Measurements from ENCODE around the gene RAB27A. TPM values are rescaled to one million over a fixed set of nuclear protein-coding genes. Genes with fewer than 3 reads are reported as not detected.

RAB27A gene
- total RNA-seq, 2 donors from 2014 or later = 8.8 to 9.1 TPM

DNA sequence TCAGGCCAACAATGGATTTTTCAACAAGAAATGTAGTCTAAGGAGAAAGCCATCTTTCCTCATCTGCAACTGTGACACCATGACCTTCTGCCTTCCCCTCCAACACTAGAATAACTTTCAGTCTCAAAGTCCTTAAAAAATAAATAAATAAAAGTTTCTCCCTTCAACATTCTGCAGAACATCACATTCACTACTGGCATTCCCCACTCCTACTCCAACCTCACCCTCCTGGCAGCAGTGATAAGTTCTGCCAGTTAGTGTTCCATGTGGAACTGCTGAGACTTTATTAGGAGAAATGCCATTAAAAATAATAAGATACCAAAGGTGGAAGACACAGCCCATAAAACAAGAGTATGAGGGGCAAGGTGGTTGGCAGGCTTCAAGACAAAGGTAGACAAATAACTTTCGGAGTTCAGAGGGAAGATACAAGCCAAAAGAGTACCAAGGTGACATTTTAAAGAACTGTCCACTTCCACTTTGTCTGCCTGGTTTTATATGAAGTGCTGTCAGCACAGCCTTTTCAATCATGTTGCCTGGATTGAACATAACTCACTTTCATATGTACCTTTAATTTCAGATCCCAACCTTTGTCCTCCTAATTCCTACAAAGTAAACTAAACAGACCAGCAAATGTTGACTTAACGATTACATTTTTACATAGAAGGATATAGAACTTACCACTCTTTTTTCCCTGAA, 55.4 kb downstream of the RAB27A start:
- WGBS, 2 experiments (ENCODE audit: insufficient coverage in 1 of 2, insufficient read length in 1 of 2) = 96 to 100% methylated on average over 1 to 2 of the region's 2 CpGs
- no peak overlapping the region for H3K4me3 ChIP-seq (ENCODE audit: low read length)
- no peak for TF ChIP-seq CTCF (conservative IDR thresholded peaks at IDR 0.05)
- H3K9me3 Mint-ChIP-seq = no peaks in the 10 kb centered on the region
- H3K9ac ChIP-seq (ENCODE audit: extremely low read depth, low read length, poor library complexity, severe bottlenecking) = no peak overlapping the region
- no peaks in the 10 kb centered on the region for H3K36me3 ChIP-seq (ENCODE audit: control insufficient read depth, insufficient read depth, low read length)
- no peaks in the 10 kb centered on the region for H3K36me3 Mint-ChIP-seq (ENCODE audit: low read depth)
- no peaks in the 10 kb centered on the region for H3K27me3 Mint-ChIP-seq (ENCODE audit: insufficient read depth)
- H3K27ac Mint-ChIP-seq = no peak overlapping the region
- H3K4me1 ChIP-seq (ENCODE audit: control insufficient read depth, insufficient read depth, low read length) = no peaks in the 10 kb centered on the region
- no peaks in the 10 kb centered on the region for H3K9me3 ChIP-seq (ENCODE audit: control insufficient read depth, low read length)
- DNase-seq = no peak
- H3K4me3 Mint-ChIP-seq = no peak overlapping the region
- H3K27me3 ChIP-seq (ENCODE audit: control insufficient read depth, insufficient read depth, low read length, poor library complexity, severe bottlenecking) = no peaks in the 10 kb centered on the region
- H3K4me1 Mint-ChIP-seq = peaks cover 2% of the 10 kb centered on the region
- no peak overlapping the region for H3K27ac ChIP-seq (ENCODE audit: low read depth, low read length)

DNA sequence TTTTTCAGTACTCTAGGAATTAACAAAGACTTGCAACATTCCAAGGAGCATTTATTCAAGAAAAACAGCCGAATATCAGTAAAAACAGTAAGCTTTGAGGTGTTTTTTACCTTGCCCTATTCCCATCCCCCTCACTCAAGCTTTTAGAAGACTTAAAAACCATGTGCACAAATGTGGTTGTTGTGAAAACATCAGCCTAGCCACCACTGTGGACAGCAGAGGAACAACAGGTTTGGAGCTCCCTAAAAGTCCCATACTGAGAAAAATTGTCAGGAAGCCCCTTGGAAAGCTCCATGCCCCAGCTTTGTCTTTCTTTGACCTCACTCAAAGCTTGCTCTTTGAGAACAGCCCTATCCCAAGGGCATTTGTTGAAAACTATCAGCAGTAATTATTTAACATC, 58.2 kb downstream of the RAB27A start:
- H3K4me1 Mint-ChIP-seq = peaks cover 2% of the 10 kb centered on the region
- H3K9ac ChIP-seq (ENCODE audit: extremely low read depth, low read length, poor library complexity, severe bottlenecking) = no peak overlapping the region
- no peak overlapping the region for H3K27ac Mint-ChIP-seq
- no peak overlapping the region for H3K4me3 Mint-ChIP-seq
- H3K36me3 Mint-ChIP-seq (ENCODE audit: low read depth) = no peaks in the 10 kb centered on the region
- H3K9me3 ChIP-seq (ENCODE audit: control insufficient read depth, low read length) = no peaks in the 10 kb centered on the region
- H3K27ac ChIP-seq (ENCODE audit: low read depth, low read length) = no peak overlapping the region
- DNase-seq = no peak
- no peak overlapping the region for H3K4me3 ChIP-seq (ENCODE audit: low read length)
- TF ChIP-seq CTCF (conservative IDR thresholded peaks at IDR 0.05) = no peak
- no peaks in the 10 kb centered on the region for H3K27me3 ChIP-seq (ENCODE audit: control insufficient read depth, insufficient read depth, low read length, poor library complexity, severe bottlenecking)
- H3K4me1 ChIP-seq (ENCODE audit: control insufficient read depth, insufficient read depth, low read length) = no peaks in the 10 kb centered on the region
- H3K9me3 Mint-ChIP-seq = no peaks in the 10 kb centered on the region
- WGBS, 2 experiments (ENCODE audit: insufficient coverage in 1 of 2, insufficient read length in 1 of 2) = 83% methylated on average over 1 of the region's 1 CpG; no CpG with 5 or more reads in 1 of the 2 experiments
- no peaks in the 10 kb centered on the region for H3K36me3 ChIP-seq (ENCODE audit: control insufficient read depth, insufficient read depth, low read length)
- H3K27me3 Mint-ChIP-seq (ENCODE audit: insufficient read depth) = no peaks in the 10 kb centered on the region

DNA sequence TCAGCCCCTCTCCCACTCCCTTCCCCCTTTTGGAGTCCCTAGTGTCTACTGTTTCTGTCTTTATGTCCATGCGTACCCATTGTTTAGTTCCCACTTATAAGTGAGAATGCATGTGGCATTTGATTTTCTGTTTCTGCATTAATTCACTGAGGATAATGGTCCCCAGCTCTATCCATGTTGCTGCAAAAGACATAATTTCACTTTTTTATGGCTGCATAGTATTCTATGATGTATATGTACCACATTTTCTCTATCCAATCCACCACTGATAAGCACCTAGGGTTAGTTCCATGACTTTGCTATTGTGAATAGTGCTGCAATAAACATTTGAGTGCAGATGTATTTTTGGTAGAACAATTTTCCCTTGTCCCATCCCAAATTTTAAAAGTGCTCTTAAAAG, 58.7 kb downstream of the RAB27A start:
- H3K4me3 Mint-ChIP-seq = no peak overlapping the region
- Histone ChIP-seq H3K9me3 (ENCODE audit: control insufficient read depth, low read length) (no peaks in the 10 kb centered on the region), H3K4me3 (ENCODE audit: low read length) (no peak overlapping the region), H3K4me1 (ENCODE audit: control insufficient read depth, insufficient read depth, low read length) (no peaks in the 10 kb centered on the region), H3K27me3 (ENCODE audit: control insufficient read depth, insufficient read depth, low read length, poor library complexity, severe bottlenecking) (no peaks in the 10 kb centered on the region), H3K36me3 (ENCODE audit: control insufficient read depth, insufficient read depth, low read length) (no peaks in the 10 kb centered on the region), H3K27ac (ENCODE audit: low read depth, low read length) (no peak overlapping the region), H3K9ac (ENCODE audit: extremely low read depth, low read length, poor library complexity, severe bottlenecking) (no peak overlapping the region)
- H3K27ac Mint-ChIP-seq = no peak overlapping the region
- DNase-seq = no peak
- no peaks in the 10 kb centered on the region for H3K27me3 Mint-ChIP-seq (ENCODE audit: insufficient read depth)
- peaks cover 2% of the 10 kb centered on the region for H3K4me1 Mint-ChIP-seq
- H3K9me3 Mint-ChIP-seq = no peaks in the 10 kb centered on the region
- 100% methylated on average over 1 of the region's 1 CpG; no CpG with 5 or more reads in 1 of the 2 experiments for WGBS, 2 experiments (ENCODE audit: insufficient coverage in 1 of 2, insufficient read length in 1 of 2)
- no peaks in the 10 kb centered on the region for H3K36me3 Mint-ChIP-seq (ENCODE audit: low read depth)
- TF ChIP-seq CTCF (conservative IDR thresholded peaks at IDR 0.05) = no peak
